KMS-11 (cell line): Measurements from ENCODE around the gene ERCC6.

Source experiments
- H2AFZ ChIP-seq: fragments of 200-600 bp; sonication (generic); 2 replicates; pipeline ENCODE4 v1.6.1; 2016; ENCODE audit warnings: antibody characterized with exemption, mixed run types, low read depth
- H3K27ac ChIP-seq: fragments of 200-600 bp; sonication (generic); 2 replicates; pipeline ENCODE4 v1.6.1; 2016; ENCODE audit warnings: mild to moderate bottlenecking, mixed run types
- H3K27me3 ChIP-seq: fragments of 200-600 bp; sonication (generic); 2 replicates; pipeline ENCODE4 v1.6.1; 2017; ENCODE audit warnings: mild to moderate bottlenecking, low read depth, mixed run types, moderate library complexity; ENCODE audit not compliant: insufficient read depth
- H3K36me3 ChIP-seq: fragments of 200-600 bp; sonication (generic); 2 replicates; pipeline ENCODE4 v1.6.1; 2017; ENCODE audit warnings: mild to moderate bottlenecking, mixed run types; ENCODE audit not compliant: insufficient read depth
- H3K4me1 ChIP-seq: fragments of 200-600 bp; sonication (generic); 2 replicates; pipeline ENCODE4 v1.6.1; 2016; ENCODE audit warnings: mild to moderate bottlenecking, low read depth, mixed run types; ENCODE audit not compliant: poor library complexity, severe bottlenecking
- H3K4me2 ChIP-seq: fragments of 200-600 bp; sonication (generic); 2 replicates; pipeline ENCODE4 v1.7.0; 2016; ENCODE audit warnings: mild to moderate bottlenecking, mixed run types
- H3K4me3 ChIP-seq: fragments of 200-600 bp; sonication (generic); IDR thresholded peaks from 2 replicates; pipeline ENCODE4 v1.6.1; 2017; ENCODE audit warnings: low read depth, low read length, mixed read lengths; ENCODE audit not compliant: insufficient read depth
- H3K79me2 ChIP-seq: fragments of 200-600 bp; sonication (generic); 2 replicates; pipeline ENCODE4 v1.6.1; 2016; ENCODE audit warnings: low read depth, mixed run types; ENCODE audit not compliant: insufficient read depth
- H3K9ac ChIP-seq: fragments of 200-600 bp; sonication (generic); 2 replicates; pipeline ENCODE4 v1.6.1; 2016; ENCODE audit warnings: mild to moderate bottlenecking, mixed run types
- H4K20me1 ChIP-seq: fragments of 200-600 bp; sonication (generic); 2 replicates; pipeline ENCODE4 v1.6.1; 2016; ENCODE audit warnings: mild to moderate bottlenecking, mixed run types; ENCODE audit not compliant: insufficient read depth
- CTCF ChIP-seq: fragments of 200-600 bp; sonication (generic); conservative IDR thresholded peaks from 2 replicates; pipeline ENCODE4 v1.6.1; 2017; ENCODE audit warnings: low read depth, mild to moderate bottlenecking, antibody characterized with exemption, low read length, moderate library complexity, mixed read lengths

ERCC6 gene

DNA sequence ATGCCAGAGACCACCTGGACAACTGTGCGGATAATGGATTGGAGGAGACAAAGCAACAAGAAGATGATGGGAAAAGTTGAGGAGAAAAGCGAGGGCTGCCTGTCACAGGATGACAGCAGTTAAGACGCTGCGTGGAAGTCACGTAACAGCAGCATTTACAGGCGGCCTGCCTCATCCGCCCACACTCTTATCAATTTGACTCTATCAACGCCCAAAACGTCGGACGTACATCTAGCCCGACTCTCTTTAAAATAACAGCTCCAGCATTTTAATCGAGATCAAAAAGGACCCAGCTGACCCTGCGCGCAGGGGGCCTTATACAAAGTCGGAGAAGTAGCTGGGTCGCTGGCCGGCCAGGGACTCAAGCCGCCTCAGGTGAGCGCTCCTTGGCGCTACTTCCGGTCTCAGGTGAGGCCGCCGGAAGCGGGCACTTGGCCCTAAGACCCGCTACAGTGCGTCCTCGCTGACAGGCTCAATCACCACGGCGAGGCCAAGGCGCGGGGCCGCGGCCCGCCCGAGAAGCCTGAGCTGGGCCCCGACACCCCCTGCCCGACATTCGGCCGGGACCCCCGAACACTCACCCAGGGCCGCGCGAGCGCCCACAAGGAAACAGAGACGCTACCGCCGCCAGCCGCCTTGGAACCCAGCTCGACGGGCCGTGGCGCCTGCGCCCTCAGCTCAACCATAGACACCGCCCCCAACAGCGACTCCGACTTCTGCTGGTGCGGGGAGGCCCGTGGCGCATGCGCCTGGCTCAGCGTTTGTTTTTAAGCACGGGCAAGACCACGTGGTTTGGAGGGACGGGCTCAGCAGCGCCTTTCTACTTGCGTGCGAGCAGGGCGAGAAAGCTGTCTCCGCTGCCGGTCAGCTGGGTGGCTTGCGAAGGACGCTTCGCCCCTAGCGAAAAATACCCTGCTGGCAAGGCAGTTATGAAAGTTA lies at the start of gene ERCC6:
Gene ERCC6, minus strand, starts transcription at position 741 of the 939 bp plus-strand sequence.
- Histone ChIP-seq H3K9ac (peak within 1 kb of the TSS; percentile 85), H3K4me3 (no peak within 1 kb of the TSS), H3K79me2 (0 out of 2 replicates have a peak, but pooled peaks cover 7% of the 10 kb centered on the region), H3K4me1 (peaks cover 12% of the 10 kb centered on the region), H4K20me1 (no peaks in the 10 kb centered on the region), H3K36me3 (no peaks in the 10 kb centered on the region), H3K27ac (peak within 1 kb of the TSS; percentile 86), H3K4me2 (peak within 1 kb of the TSS; percentile 93), H2AFZ (peak within 1 kb of the TSS; percentile 99), H3K27me3 (no peaks in the 10 kb centered on the region)
- TF ChIP-seq CTCF, result no peak

- Histone ChIP-seq H3K27me3 (no peaks in the 10 kb centered on the region), H3K4me2 (no peak overlapping the region), H3K4me3 (no peak overlapping the region), H4K20me1 (no peaks in the 10 kb centered on the region), H3K79me2 (no peaks in the 10 kb centered on the region), H2AFZ (no peak overlapping the region), H3K4me1 (no peaks in the 10 kb centered on the region), H3K27ac (no peak overlapping the region), H3K36me3 (no peaks in the 10 kb centered on the region), H3K9ac (no peak overlapping the region)
- no peak for TF ChIP-seq CTCF
These were observed 49.1 kb upstream of the ERCC6 start for GRCh38 chr10:49587981-49588380.

DNA sequence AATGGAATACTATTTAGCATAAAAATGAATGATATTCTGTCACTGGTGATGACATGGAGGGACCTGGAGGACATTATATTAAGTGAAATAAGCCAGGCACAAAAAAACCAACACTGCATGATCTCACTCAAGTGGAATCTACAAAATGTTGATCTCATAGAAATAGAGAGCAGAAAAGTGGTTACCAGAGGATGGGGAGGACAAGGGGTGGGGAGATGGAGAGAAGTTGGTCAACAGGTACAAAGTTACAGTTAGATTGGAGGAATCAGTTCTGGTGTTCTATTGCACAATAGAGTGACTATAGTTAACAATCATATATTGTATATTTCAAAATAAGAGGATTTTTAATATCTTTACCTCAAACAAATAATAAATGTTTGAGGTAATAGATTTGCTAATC lies 46.5 kb upstream of the ERCC6 start:
- no peak overlapping the region for H3K9ac ChIP-seq
- no peak overlapping the region for H3K4me2 ChIP-seq
- TF ChIP-seq CTCF, result no peak

GRCh38 chr10:49579621-49580020 lies 40.7 kb upstream of the ERCC6 start:
- no peak overlapping the region for H3K27ac ChIP-seq
- no peaks in the 10 kb centered on the region for H3K4me1 ChIP-seq
- no peaks in the 10 kb centered on the region for H3K79me2 ChIP-seq
- H3K4me2 ChIP-seq, result no peak overlapping the region
- H3K4me3 ChIP-seq, result no peak overlapping the region
- no peak overlapping the region for H2AFZ ChIP-seq
- H3K36me3 ChIP-seq, result no peaks in the 10 kb centered on the region
- TF ChIP-seq CTCF, result no peak
- H3K9ac ChIP-seq, result no peak overlapping the region
- H3K27me3 ChIP-seq, result no peaks in the 10 kb centered on the region
- H4K20me1 ChIP-seq, result no peaks in the 10 kb centered on the region

More for the DNA sequence above, 46.5 kb upstream of the ERCC6 start:
- no peaks in the 10 kb centered on the region for H3K36me3 ChIP-seq
- H3K27me3 ChIP-seq, result no peaks in the 10 kb centered on the region
- H3K4me3 ChIP-seq, result no peak overlapping the region
- no peaks in the 10 kb centered on the region for H4K20me1 ChIP-seq
- no peak overlapping the region for H2AFZ ChIP-seq
- H3K4me1 ChIP-seq, result no peaks in the 10 kb centered on the region
- H3K79me2 ChIP-seq, result no peaks in the 10 kb centered on the region
- no peak overlapping the region for H3K27ac ChIP-seq
